ENCODE data around the gene SAP130. TPM values are rescaled to one million over a fixed set of nuclear protein-coding genes. Genes with fewer than 3 reads are reported as not detected.

The SAP130 gene
- total and polyA plus RNA-seq, 2 of the 8 experiments (the other 6 are each of a cell fraction or from before 2014, with no cell fraction given): 51.4 to 54.3 TPM

GRCh38 chr2:127917916-127918315 lies 109.9 kb downstream of the SAP130 start:
- 97% methylated on average over 4 of the region's 4 CpGs; no CpG with 5 or more reads in 1 of the 2 experiments for WGBS, 2 experiments (ENCODE audit: extremely low coverage in 1 of 2, insufficient coverage in 1 of 2, insufficient read length in 1 of 2, insufficient replicate concordance in 2 of 2, low coverage in 1 of 2, low lambda C conversion rate in 2 of 2, missing lambda C conversion rate in 1 of 2)
- Histone ChIP-seq H3K18ac (ENCODE audit: extremely low read depth, low read length) (no peak overlapping the region), H3K23me2 (ENCODE audit: low read depth, low read length) (no peaks in the 10 kb centered on the region)
- no peak for TF ChIP-seq JUN (IDR thresholded peaks at IDR 0.05; ENCODE audit: low read depth, low read length)
- TF ChIP-seq BCL11A (IDR thresholded peaks at IDR 0.05; ENCODE audit: low read depth in 2 of 2, low read length in 2 of 2): no peak
- no peak for TF ChIP-seq USF2 (IDR thresholded peaks at IDR 0.05; ENCODE audit: low read length)
- TF ChIP-seq RNF2 (IDR thresholded peaks at IDR 0.05; ENCODE audit: borderline replicate concordance, low read depth, low read length, missing control alignments, poor library complexity, severe bottlenecking): no peak
- TF ChIP-seq RBBP5 (IDR thresholded peaks at IDR 0.05; ENCODE audit: borderline replicate concordance, low read depth, low read length): no peak
- TF ChIP-seq, protein P1, sequence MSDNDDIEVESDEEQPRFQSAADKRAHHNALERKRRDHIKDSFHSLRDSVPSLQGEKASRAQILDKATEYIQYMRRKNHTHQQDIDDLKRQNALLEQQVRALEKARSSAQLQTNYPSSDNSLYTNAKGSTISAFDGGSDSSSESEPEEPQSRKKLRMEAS (IDR thresholded peaks at IDR 0.05): no peak
- TF ChIP-seq KDM1A (IDR thresholded peaks at IDR 0.05; ENCODE audit: borderline replicate concordance, low read length): no peak
- TF ChIP-seq KDM5A (IDR thresholded peaks at IDR 0.05; ENCODE audit: low read length): no peak
- TF ChIP-seq CHD1 (IDR thresholded peaks at IDR 0.05; ENCODE audit: low read depth, low read length): no peak
- no peak for TF ChIP-seq CEBPB (IDR thresholded peaks at IDR 0.05; ENCODE audit: low read depth, low read length)
- TF ChIP-seq RAD21 (IDR thresholded peaks at IDR 0.05 in 1 of 2, conservative IDR thresholded peaks at IDR 0.05 in 1 of 2; ENCODE audit: low read depth in 2 of 2, low read length in 2 of 2): no peak
- no peak for TF ChIP-seq NRF1 (IDR thresholded peaks at IDR 0.05; ENCODE audit: low read depth, low read length)
- TF ChIP-seq RFX5 (IDR thresholded peaks at IDR 0.05; ENCODE audit: borderline replicate concordance, low read depth, low read length): no peak

More at GRCh38 chr2:127917916-127918315, 109.9 kb downstream of the SAP130 start:
- Histone ChIP-seq H3K56ac (replicated peaks; ENCODE audit: insufficient read length, low read depth, low read length) (no peak overlapping the region), H3K4me1 (replicated peaks in 1 of 4; ENCODE audit: control insufficient read depth in 3 of 4, insufficient read depth in 4 of 4, low read length in 3 of 4) (no peaks in the 10 kb centered on the region), H4K20me1 (replicated peaks in 1 of 2; ENCODE audit: control insufficient read depth in 1 of 2, insufficient read depth in 2 of 2, low read length in 2 of 2) (no peaks in the 10 kb centered on the region), H2BK15ac (ENCODE audit: low read length) (no peak overlapping the region), H3K27ac (ENCODE audit: low read depth, low read length) (no peak overlapping the region), H2AK5ac (ENCODE audit: low read depth, low read length) (no peak overlapping the region), H3K36me3 (ENCODE audit: control insufficient read depth in 2 of 4, insufficient read depth in 4 of 4, low read length in 3 of 4) (no peaks in the 10 kb centered on the region), H3K14ac (ENCODE audit: insufficient read length) (no peak overlapping the region), H3K4me2 (ENCODE audit: insufficient read depth in 1 of 2, low read depth in 2 of 2, low read length in 2 of 2) (no peak overlapping the region), H3K9me3 (ENCODE audit: insufficient read depth in 2 of 2, low read depth in 1 of 2, low read length in 1 of 2) (no peaks in the 10 kb centered on the region), H2BK20ac (ENCODE audit: low read length) (no peak overlapping the region), H3K4me3 (ENCODE audit: extremely low read depth in 1 of 4, insufficient read depth in 2 of 4, low read depth in 3 of 4, low read length in 4 of 4) (no peak overlapping the region), H4K91ac (replicated peaks; ENCODE audit: insufficient read length, low read length) (no peak overlapping the region), H4K8ac (ENCODE audit: extremely low read depth, insufficient read depth, low read length) (no peak overlapping the region), H3K9ac (replicated peaks in 1 of 4; ENCODE audit: extremely low read depth in 1 of 4, low read depth in 3 of 4, low read length in 3 of 4) (no peak overlapping the region), H3K23ac (ENCODE audit: insufficient read length) (no peak overlapping the region), H3K79me1 (ENCODE audit: low read depth, low read length) (no peaks in the 10 kb centered on the region), H2BK5ac (ENCODE audit: low read depth, low read length) (no peak overlapping the region), H2BK12ac (ENCODE audit: low read depth, low read length) (no peak overlapping the region), H2BK120ac (replicated peaks; ENCODE audit: low read depth, low read length) (no peak overlapping the region), H3K79me2 (ENCODE audit: control insufficient read depth in 1 of 2, insufficient read depth in 2 of 2, low read length in 2 of 2) (no peaks in the 10 kb centered on the region), H3K4ac (replicated peaks; ENCODE audit: insufficient read length, low read depth, low read length) (no peak overlapping the region), H2AFZ (ENCODE audit: low read length) (no peak overlapping the region), H3K27me3 (replicated peaks in 1 of 4; ENCODE audit: control insufficient read depth in 3 of 4, extremely low read depth in 1 of 4, insufficient read depth in 3 of 4, low read length in 3 of 4) (no peaks in the 10 kb centered on the region), H4K5ac (ENCODE audit: insufficient read length, low read depth, low read length) (no peak overlapping the region)
- FAIRE-seq: no peak
- ChIA-PET CTCF (ENCODE audit: partially characterized antibody) (interaction anchor here (0.8 to 0.9 kb wide), 2 partner anchors 9 to 121 kb away, joined by 3 to 5 read pairs; no protein-coding TSS in a partner anchor), POLR2A (ENCODE audit: partially characterized antibody) (no interaction called here)
- DNase-seq (ENCODE audit: low read depth in 1 of 2, low spot score in 2 of 2): no peak

Data from H1 (cell line).